ENCODE measurements around the gene CBR1. TPM values are rescaled to one million over a fixed set of nuclear protein-coding genes. Genes with fewer than 3 reads are reported as not detected.

Gene CBR1
- total RNA-seq, 1 experiment from 2014 or later, result 27.8 TPM

DNA sequence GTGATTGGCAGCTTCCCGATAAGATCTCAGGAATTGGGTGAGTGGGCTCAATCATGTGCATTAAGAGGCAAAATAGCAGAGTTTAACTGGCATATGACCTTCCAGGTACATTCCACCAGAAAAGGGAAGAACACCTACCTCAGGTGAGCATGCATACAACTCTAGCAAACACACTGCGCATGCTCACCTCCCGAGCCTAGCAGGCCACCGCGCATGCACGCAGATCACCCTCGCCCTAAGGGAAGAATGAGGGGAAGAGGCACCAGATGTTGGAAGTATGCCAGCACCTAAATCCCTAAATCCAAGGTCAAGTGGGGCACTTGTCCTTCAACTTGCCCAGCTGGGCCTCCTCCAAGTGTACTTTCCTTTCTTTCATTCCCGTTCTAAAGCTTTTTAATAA, 41.4 kb downstream of the CBR1 start:
- ChIA-PET POLR2A (no interaction called here), CTCF (no interaction called here)
- Histone ChIP-seq H3K27ac (ENCODE audit: low read length) (no peak overlapping the region), H3K27me3 (ENCODE audit: control insufficient read depth, insufficient read depth, low read length) (no peaks in the 10 kb centered on the region), H3K4me1 (ENCODE audit: control insufficient read depth, insufficient read depth, low read length) (peaks cover 3% of the 10 kb centered on the region), H3K4me3 (ENCODE audit: low read depth in 2 of 2, low read length in 2 of 2) (no peak overlapping the region), H3K9me3 (ENCODE audit: control insufficient read depth, insufficient read depth, low read depth, low read length) (no peaks in the 10 kb centered on the region), H3K36me3 (ENCODE audit: control insufficient read depth, insufficient read depth, low read length) (no peaks in the 10 kb centered on the region)
- in situ Hi-C loops (cut with HindIII; ENCODE audit: low pct_unique_long_range_greater_than_20kb, low sequenced_read_pairs), result no loop called here
- ATAC-seq (no peak), DNase-seq (ENCODE audit: low read depth, low spot score) (no peak)
- intact Hi-C loops (cut with micrococcal nuclease; ENCODE audit: unreplicated experiment), result loop anchor here (2.0 kb wide), 1 partner anchor 66 kb away; no protein-coding TSS in a partner anchor
- BruUV-seq (replicated peaks), result no TSS peak
- no peak for TF ChIP-seq POLR2AphosphoS5 (IDR thresholded peaks at IDR 0.05; ENCODE audit: low read depth, low read length)
- no peak for TF ChIP-seq CTCF (IDR thresholded peaks at IDR 0.05)
- no peak for TF ChIP-seq SIN3A (IDR thresholded peaks at IDR 0.05; ENCODE audit: borderline replicate concordance, insufficient read depth, low read depth, low read length)
- TF ChIP-seq TCF7L2 (IDR thresholded peaks at IDR 0.05; ENCODE audit: low read depth, low read length), result no peak
- TF ChIP-seq, protein P1, sequence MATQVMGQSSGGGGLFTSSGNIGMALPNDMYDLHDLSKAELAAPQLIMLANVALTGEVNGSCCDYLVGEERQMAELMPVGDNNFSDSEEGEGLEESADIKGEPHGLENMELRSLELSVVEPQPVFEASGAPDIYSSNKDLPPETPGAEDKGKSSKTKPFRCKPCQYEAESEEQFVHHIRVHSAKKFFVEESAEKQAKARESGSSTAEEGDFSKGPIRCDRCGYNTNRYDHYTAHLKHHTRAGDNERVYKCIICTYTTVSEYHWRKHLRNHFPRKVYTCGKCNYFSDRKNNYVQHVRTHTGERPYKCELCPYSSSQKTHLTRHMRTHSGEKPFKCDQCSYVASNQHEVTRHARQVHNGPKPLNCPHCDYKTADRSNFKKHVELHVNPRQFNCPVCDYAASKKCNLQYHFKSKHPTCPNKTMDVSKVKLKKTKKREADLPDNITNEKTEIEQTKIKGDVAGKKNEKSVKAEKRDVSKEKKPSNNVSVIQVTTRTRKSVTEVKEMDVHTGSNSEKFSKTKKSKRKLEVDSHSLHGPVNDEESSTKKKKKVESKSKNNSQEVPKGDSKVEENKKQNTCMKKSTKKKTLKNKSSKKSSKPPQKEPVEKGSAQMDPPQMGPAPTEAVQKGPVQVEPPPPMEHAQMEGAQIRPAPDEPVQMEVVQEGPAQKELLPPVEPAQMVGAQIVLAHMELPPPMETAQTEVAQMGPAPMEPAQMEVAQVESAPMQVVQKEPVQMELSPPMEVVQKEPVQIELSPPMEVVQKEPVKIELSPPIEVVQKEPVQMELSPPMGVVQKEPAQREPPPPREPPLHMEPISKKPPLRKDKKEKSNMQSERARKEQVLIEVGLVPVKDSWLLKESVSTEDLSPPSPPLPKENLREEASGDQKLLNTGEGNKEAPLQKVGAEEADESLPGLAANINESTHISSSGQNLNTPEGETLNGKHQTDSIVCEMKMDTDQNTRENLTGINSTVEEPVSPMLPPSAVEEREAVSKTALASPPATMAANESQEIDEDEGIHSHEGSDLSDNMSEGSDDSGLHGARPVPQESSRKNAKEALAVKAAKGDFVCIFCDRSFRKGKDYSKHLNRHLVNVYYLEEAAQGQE (IDR thresholded peaks at IDR 0.05; ENCODE audit: insufficient read depth in 1 of 2, low read depth in 2 of 2, low read length in 1 of 2), result no peak

- ChIA-PET CTCF (interaction anchor here (0.6 to 0.8 kb wide), 2 partner anchors 30 to 54 kb away, joined by 4 read pairs; no protein-coding TSS in a partner anchor), POLR2A (interaction anchor here (0.7 kb wide), 1 partner anchor 57 kb away, joined by 12 read pairs; no protein-coding TSS in a partner anchor)
- peak; percentile 66; the same call in 1 of the 2 replicates for ATAC-seq
- peak overlapping the region; percentile 69; the same call in 1 of the 2 replicates for H3K27ac ChIP-seq (ENCODE audit: low read length)
- intact Hi-C loops (cut with micrococcal nuclease; ENCODE audit: unreplicated experiment) (no loop called here), in situ Hi-C loops (cut with HindIII; ENCODE audit: low pct_unique_long_range_greater_than_20kb, low sequenced_read_pairs) (no loop called here)
- TF ChIP-seq POLR2AphosphoS5 (IDR thresholded peaks at IDR 0.05; ENCODE audit: low read depth, low read length) (no peak), SIN3A (IDR thresholded peaks at IDR 0.05; ENCODE audit: borderline replicate concordance, insufficient read depth, low read depth, low read length) (no peak), CTCF (IDR thresholded peaks at IDR 0.05) (no peak)
- TF ChIP-seq, protein P1 (IDR thresholded peaks at IDR 0.05; ENCODE audit: insufficient read depth in 1 of 2, low read depth in 2 of 2, low read length in 1 of 2), result no peak
- no peaks in the 10 kb centered on the region for H3K36me3 ChIP-seq (ENCODE audit: control insufficient read depth, insufficient read depth, low read length)
- no TSS peak for BruUV-seq (replicated peaks)
- H3K27me3 ChIP-seq (ENCODE audit: control insufficient read depth, insufficient read depth, low read length), result no peaks in the 10 kb centered on the region
- no peaks in the 10 kb centered on the region for H3K9me3 ChIP-seq (ENCODE audit: control insufficient read depth, insufficient read depth, low read depth, low read length)
- H3K4me3 ChIP-seq (ENCODE audit: low read depth in 2 of 2, low read length in 2 of 2), result peak overlapping the region; percentile 49 to 73
- peaks cover 3% of the 10 kb centered on the region for H3K4me1 ChIP-seq (ENCODE audit: control insufficient read depth, insufficient read depth, low read length)
- DNase-seq (ENCODE audit: low read depth, low spot score), result no peak
Measured at GRCh38 chr21:36113647-36114428, 44.0 kb downstream of the CBR1 start.

All from Panc1 (cell line).